Fibroblast of pulmonary artery (primary cell): ENCODE results near the gene FOXC2.

ENCODE experiments used
- DNase-seq: peaks from one replicate; pipeline ENCODE4 v3.0.0-alpha.2; 2010; ENCODE audit warnings: low read depth
- H3K4me3 ChIP-seq: replicated peaks from 2 replicates; pipeline ENCODE4 v1.5.1; 2011; ENCODE audit warnings: low read depth, mild to moderate bottlenecking, control low read depth, low read length, moderate library complexity
- TF ChIP-seq, protein P1 (sequence below): IDR thresholded peaks from 2 replicates; pipeline ENCODE4 v1.5.1; 2011; ENCODE audit warnings: mild to moderate bottlenecking, control low read depth, low read length, inconsistent platforms; ENCODE audit errors: missing control alignments

The FOXC2 gene

DNA sequence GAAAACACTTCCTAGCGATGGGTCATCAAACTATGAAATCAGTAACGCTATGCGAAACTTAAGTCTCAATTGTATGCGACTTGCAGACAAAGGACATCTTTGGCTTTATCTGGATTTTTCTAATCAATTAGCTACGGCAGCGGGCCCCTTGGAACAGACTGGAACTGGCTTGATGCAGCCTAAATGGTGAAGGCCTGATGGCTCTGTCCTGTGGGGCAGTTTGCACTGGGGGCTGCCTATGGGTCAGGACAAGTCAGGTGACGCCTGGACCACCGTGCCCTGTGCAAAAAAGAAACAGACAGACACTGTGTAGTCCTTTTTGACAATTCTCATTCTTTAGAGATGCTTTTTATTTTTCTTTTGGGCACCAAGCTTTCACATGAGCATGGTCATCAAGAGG, 33.6 kb upstream of the FOXC2 start:
- H3K4me3 ChIP-seq: no peak overlapping the region
- TF ChIP-seq, protein P1, sequence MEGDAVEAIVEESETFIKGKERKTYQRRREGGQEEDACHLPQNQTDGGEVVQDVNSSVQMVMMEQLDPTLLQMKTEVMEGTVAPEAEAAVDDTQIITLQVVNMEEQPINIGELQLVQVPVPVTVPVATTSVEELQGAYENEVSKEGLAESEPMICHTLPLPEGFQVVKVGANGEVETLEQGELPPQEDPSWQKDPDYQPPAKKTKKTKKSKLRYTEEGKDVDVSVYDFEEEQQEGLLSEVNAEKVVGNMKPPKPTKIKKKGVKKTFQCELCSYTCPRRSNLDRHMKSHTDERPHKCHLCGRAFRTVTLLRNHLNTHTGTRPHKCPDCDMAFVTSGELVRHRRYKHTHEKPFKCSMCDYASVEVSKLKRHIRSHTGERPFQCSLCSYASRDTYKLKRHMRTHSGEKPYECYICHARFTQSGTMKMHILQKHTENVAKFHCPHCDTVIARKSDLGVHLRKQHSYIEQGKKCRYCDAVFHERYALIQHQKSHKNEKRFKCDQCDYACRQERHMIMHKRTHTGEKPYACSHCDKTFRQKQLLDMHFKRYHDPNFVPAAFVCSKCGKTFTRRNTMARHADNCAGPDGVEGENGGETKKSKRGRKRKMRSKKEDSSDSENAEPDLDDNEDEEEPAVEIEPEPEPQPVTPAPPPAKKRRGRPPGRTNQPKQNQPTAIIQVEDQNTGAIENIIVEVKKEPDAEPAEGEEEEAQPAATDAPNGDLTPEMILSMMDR: no peak
- DNase-seq: no peak

DNA sequence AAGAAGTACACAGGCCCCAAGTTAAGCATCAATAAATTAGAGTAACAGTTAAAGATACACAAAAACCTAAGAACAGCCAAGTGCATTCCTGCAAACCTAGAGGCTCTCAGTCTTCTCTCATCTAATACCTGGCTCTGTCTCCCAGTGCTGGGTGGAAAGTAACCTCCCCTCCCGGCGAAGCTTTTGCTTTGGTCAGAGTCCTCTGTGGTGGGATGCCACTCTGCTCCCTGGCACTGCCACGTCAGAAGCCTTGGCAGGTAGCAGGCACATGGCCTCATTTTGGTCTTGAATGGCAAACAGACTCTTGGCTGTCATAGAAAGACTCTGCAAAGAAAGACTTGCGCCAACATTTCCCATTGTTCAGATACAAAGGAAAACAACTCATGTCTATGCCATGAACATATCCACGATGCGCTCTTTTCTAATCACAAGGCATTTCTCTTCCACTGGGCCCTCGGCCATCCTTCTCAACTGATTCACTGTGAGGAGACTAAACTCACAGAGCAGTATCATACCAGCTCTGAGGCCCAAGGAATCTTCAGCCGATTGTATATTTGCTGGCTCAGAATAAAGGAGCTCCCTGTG, 32.8 kb upstream of the FOXC2 start:
- TF ChIP-seq, protein P1: no peak
- no peak for DNase-seq
- H3K4me3 ChIP-seq: no peak overlapping the region

- no peak for DNase-seq
- TF ChIP-seq, protein P1: no peak
- no peak overlapping the region for H3K4me3 ChIP-seq
These were observed 31.6 kb upstream of the FOXC2 start for GRCh38 chr16:86534779-86535615.

GRCh38 chr16:86536621-86537020, 30.0 kb upstream of the FOXC2 start:
- H3K4me3 ChIP-seq: no peak overlapping the region
- no peak for DNase-seq
- TF ChIP-seq, protein P1: no peak

DNA sequence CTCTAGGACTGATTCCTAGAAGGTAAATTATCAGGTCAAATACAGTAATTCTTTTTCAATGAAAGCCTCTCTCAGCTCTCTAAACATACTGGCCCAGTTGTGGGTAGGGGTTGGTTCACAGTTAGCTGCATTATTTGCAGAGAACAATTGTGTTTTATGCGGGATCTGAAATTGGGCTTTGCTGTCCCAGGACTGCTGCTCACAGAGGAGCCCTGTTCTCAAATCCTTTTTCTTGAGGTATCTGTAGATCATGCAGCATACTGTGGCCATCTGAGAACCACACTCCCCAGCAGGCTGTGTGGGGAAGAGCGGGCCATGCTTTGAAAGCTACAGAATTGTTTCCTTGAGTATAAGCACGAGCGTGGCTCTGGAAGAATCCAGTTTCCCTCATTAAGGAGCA, 29.1 kb upstream of the FOXC2 start:
- no peak overlapping the region for H3K4me3 ChIP-seq
- TF ChIP-seq, protein P1: no peak
- DNase-seq: no peak

GRCh38 chr16:86538196-86538780, 28.3 kb upstream of the FOXC2 start:
- no peak for DNase-seq
- TF ChIP-seq, protein P1: no peak
- H3K4me3 ChIP-seq: no peak overlapping the region
